CD14-positive monocyte (primary cell): ENCODE measurements around the gene PRRC2A. TPM values are rescaled to one million over a fixed set of nuclear protein-coding genes. Genes with fewer than 3 reads are reported as not detected.

Source experiments
- DNase-seq, 3 donors: peaks; one replicate each; pipeline ENCODE4 v3.0.0-alpha.2; 2011 to 2022
- H2AFZ ChIP-seq: 2 replicates; pipeline ENCODE4 v1.6.0; 2012; ENCODE audit warnings: mild to moderate bottlenecking, low read depth, low read length, inconsistent platforms; ENCODE audit not compliant: insufficient read depth, poor library complexity, severe bottlenecking
- H3K27ac ChIP-seq, 2 donors: 1 replicate in 1 of 2; 2 replicates in 1 of 2; pipeline ENCODE4 v1.5.1; 2012 to 2013; ENCODE audit warnings: low read length in 2 of 2, control low read depth in 1 of 2, inconsistent platforms in 1 of 2, low read depth in 1 of 2, mild to moderate bottlenecking in 1 of 2
- H3K27me3 ChIP-seq, 2 donors: one replicate each; pipeline versions ENCODE4 v1.6.0 to v1.6.1; 2011 to 2013; ENCODE audit warnings: low read length in 2 of 2; ENCODE audit not compliant: control insufficient read depth in 2 of 2, insufficient read depth in 2 of 2
- H3K36me3 ChIP-seq, 2 donors: replicated peaks in 1 of 2; 1 replicate in 1 of 2; 2 replicates in 1 of 2; pipeline versions ENCODE4 v1.5.1 to v1.6.1; 2012 to 2013; ENCODE audit warnings: low read length in 2 of 2, control low read depth in 1 of 2, inconsistent platforms in 1 of 2, mild to moderate bottlenecking in 1 of 2; ENCODE audit not compliant: insufficient read depth in 2 of 2, control insufficient read depth in 1 of 2
- H3K4me1 ChIP-seq, 2 donors: 1 replicate in 1 of 2; 2 replicates in 1 of 2; pipeline versions ENCODE4 v1.5.1 to v1.6.1; 2012 to 2013; ENCODE audit warnings: low read length in 2 of 2, control low read depth in 1 of 2, inconsistent platforms in 1 of 2, mild to moderate bottlenecking in 1 of 2, moderate library complexity in 1 of 2; ENCODE audit not compliant: insufficient read depth in 2 of 2, control insufficient read depth in 1 of 2
- H3K4me2 ChIP-seq: replicated peaks from 2 replicates; pipeline ENCODE3; 2012; ENCODE audit warnings: low read length, moderate library complexity, mild to moderate bottlenecking; ENCODE audit not compliant: poor library complexity, severe bottlenecking; ENCODE audit errors: extremely low read depth
- H3K4me3 ChIP-seq, 3 experiments: fragments of 200-600 bp in 1 of 3; sonication (generic) in 1 of 3; replicated peaks in 1 of 3; 1 replicate in 2 of 3; 2 replicates in 1 of 3; pipeline ENCODE4 v1.5.1; 2011 to 2013; ENCODE audit warnings: low read length in 3 of 3, mild to moderate bottlenecking in 3 of 3, control low read depth in 2 of 3, low read depth in 2 of 3, inconsistent platforms in 1 of 3, moderate library complexity in 1 of 3
- H3K79me2 ChIP-seq: 2 replicates; pipeline ENCODE4 v1.6.0; 2012; ENCODE audit warnings: mild to moderate bottlenecking, control low read depth, inconsistent platforms, low read length, moderate library complexity; ENCODE audit not compliant: insufficient read depth
- H3K9ac ChIP-seq: 2 replicates; pipeline ENCODE4 v1.6.0; 2017; ENCODE audit warnings: low read length, mild to moderate bottlenecking; ENCODE audit not compliant: insufficient read depth, poor library complexity, severe bottlenecking
- H3K9me3 ChIP-seq, 2 donors: replicated peaks in 1 of 2; 1 replicate in 1 of 2; 2 replicates in 1 of 2; pipeline versions ENCODE4 v1.5.1 to v1.6.1; 2012 to 2013; ENCODE audit warnings: low read length in 2 of 2, control low read depth in 1 of 2; ENCODE audit not compliant: control insufficient read depth in 1 of 2, insufficient read depth in 1 of 2
- H4K20me1 ChIP-seq: 2 replicates; pipeline ENCODE4 v1.6.0; 2012; ENCODE audit warnings: mild to moderate bottlenecking, low read length, control low read depth, moderate library complexity; ENCODE audit not compliant: insufficient read depth
- H3K27ac Mint-ChIP-seq, 7 donors: one replicate each; pipeline ENCODE4 v1.8.0; 2020; ENCODE audit warnings: mild to moderate bottlenecking in 7 of 7, mixed read lengths in 7 of 7, moderate library complexity in 6 of 7, inconsistent platforms in 2 of 7
- H3K27me3 Mint-ChIP-seq, 3 donors: one replicate each; pipeline ENCODE4 v1.8.0; 2021 to 2022; ENCODE audit warnings: low read depth in 3 of 3, mild to moderate bottlenecking in 3 of 3, mixed read lengths in 3 of 3, moderate library complexity in 3 of 3, inconsistent platforms in 1 of 3
- H3K36me3 Mint-ChIP-seq, 2 donors: one replicate each; pipeline ENCODE4 v1.8.0; 2020; ENCODE audit warnings: mixed read lengths in 2 of 2, inconsistent platforms in 1 of 2, mild to moderate bottlenecking in 1 of 2
- H3K4me1 Mint-ChIP-seq: one replicate; pipeline ENCODE4 v1.8.0; 2020; ENCODE audit warnings: mild to moderate bottlenecking, mixed read lengths
- H3K4me3 Mint-ChIP-seq, 2 donors: one replicate each; pipeline ENCODE4 v1.8.0; 2020; ENCODE audit warnings: mild to moderate bottlenecking in 2 of 2, mixed read lengths in 2 of 2, moderate library complexity in 1 of 2
- H3K9me3 Mint-ChIP-seq, 7 donors: one replicate each; pipeline ENCODE4 v1.8.0; 2020 to 2022; ENCODE audit warnings: mixed read lengths in 7 of 7, mild to moderate bottlenecking in 6 of 7, moderate library complexity in 6 of 7, inconsistent platforms in 2 of 7
- whole genome bisulfite sequencing: methylation state at CpG from one replicate; pipeline ENCODE4 v1.1.5; 2013; ENCODE audit warnings: missing lambda C conversion rate; ENCODE audit not compliant: insufficient coverage; 5-methylcytosine and 5-hydroxymethylcytosine counted together
- intact Hi-C, 2 donors: fragments of 100-400 bp; cut with micrococcal nuclease; formaldehyde crosslinking; loops; one replicate each; pipeline versions ENCODE4 v1.15.0 to v1.15.1; 2023
- polyA plus RNA-seq, 3 donors: library from polyadenylated mRNA; depleted of rRNA in 1 of 3; unstranded in 2 of 3; stranded (reverse) in 1 of 3; fragments of 300-500 nt in 2 of 3; fragments of >200 nt in 1 of 3; fragmentation: Illumina TruSeq in 2 of 3; gene quantifications; 1 replicate in 2 of 3; 2 replicates in 1 of 3; pipeline ENCODE4 v1.2.3, GENCODE V29; 2012 to 2021
- TF ChIP-seq, protein P1 (sequence below): fragments of 200-600 bp; IDR thresholded peaks from one replicate; pipeline ENCODE4 v1.8.0; 2022; ENCODE audit warnings: antibody characterized with exemption, mild to moderate bottlenecking

PRRC2A gene
- polyA plus RNA-seq, 3 donors = 1.2 to 76.7 (median 2.3) TPM

DNA sequence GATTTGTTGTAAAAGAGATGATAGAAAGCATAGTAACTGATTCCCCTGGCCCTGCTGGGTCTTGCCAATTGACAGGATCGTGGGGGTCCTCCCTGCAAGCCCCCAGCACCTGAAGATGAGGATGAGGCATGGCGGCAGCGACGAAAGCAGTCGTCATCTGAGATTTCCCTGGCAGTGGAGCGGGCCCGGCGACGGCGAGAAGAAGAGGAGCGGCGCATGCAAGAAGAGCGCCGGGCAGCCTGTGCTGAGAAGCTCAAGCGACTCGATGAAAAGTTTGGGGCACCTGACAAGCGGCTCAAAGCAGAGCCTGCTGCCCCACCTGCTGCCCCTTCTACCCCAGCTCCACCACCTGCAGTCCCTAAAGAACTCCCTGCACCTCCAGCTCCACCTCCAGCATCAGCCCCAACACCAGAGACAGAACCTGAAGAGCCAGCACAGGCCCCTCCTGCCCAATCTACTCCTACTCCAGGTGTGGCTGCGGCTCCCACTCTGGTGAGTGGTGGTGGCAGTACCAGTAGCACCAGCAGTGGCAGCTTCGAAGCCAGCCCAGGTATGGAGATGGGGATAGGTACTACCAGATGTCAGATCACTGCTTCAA, 7.3 kb downstream of the PRRC2A start:
- H4K20me1 ChIP-seq = peaks cover 73% of the 10 kb centered on the region
- no peaks in the 10 kb centered on the region for H3K27me3 ChIP-seq
- H2AFZ ChIP-seq = no peak overlapping the region
- peaks cover 73% of the 10 kb centered on the region for H3K79me2 ChIP-seq
- H3K4me3 ChIP-seq = no peak overlapping the region
- Mint-ChIP-seq H3K36me3 (peaks cover 91 to 98% of the 10 kb centered on the region in 2 donors), H3K9me3 (no peaks in the 10 kb centered on the region), H3K4me3 (no peak overlapping the region), H3K27me3 (peaks cover 0 to 3% (median 0%) of the 10 kb centered on the region in 3 donors), H3K4me1 (peaks cover 4% of the 10 kb centered on the region), H3K27ac (peak overlapping the region in 2 of 7 donors; percentile 66 to 81)
- DNase-seq = no peak
- H3K9ac ChIP-seq = no peak overlapping the region
- H3K27ac ChIP-seq = peak overlapping the region in 1 of 2 donors; percentile 20
- intact Hi-C loops = no loop called here
- H3K9me3 ChIP-seq = no peaks in the 10 kb centered on the region
- peaks cover 90 to 98% of the 10 kb centered on the region in 2 donors for H3K36me3 ChIP-seq
- H3K4me1 ChIP-seq = peaks cover 4 to 5% of the 10 kb centered on the region in 2 donors
- TF ChIP-seq, protein P1, sequence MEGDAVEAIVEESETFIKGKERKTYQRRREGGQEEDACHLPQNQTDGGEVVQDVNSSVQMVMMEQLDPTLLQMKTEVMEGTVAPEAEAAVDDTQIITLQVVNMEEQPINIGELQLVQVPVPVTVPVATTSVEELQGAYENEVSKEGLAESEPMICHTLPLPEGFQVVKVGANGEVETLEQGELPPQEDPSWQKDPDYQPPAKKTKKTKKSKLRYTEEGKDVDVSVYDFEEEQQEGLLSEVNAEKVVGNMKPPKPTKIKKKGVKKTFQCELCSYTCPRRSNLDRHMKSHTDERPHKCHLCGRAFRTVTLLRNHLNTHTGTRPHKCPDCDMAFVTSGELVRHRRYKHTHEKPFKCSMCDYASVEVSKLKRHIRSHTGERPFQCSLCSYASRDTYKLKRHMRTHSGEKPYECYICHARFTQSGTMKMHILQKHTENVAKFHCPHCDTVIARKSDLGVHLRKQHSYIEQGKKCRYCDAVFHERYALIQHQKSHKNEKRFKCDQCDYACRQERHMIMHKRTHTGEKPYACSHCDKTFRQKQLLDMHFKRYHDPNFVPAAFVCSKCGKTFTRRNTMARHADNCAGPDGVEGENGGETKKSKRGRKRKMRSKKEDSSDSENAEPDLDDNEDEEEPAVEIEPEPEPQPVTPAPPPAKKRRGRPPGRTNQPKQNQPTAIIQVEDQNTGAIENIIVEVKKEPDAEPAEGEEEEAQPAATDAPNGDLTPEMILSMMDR = no peak
- WGBS = 98% methylated on average over 14 of the region's 19 CpGs
- no peak overlapping the region for H3K4me2 ChIP-seq

DNA sequence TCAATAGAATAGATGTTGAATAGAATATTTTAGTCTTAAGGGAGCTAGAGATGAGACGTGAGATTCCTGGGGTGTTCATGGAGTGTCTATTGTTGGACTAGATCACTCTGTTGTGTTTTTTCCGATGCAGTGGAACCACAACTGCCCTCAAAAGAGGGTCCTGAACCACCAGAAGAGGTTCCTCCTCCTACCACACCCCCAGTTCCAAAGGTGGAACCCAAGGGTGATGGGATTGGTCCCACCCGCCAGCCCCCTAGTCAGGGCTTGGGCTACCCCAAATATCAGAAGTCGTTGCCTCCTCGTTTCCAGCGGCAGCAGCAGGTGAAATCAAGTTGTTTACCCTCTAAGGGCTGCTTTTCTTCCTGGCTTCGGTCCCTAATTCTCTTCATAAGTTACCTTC, 8.5 kb downstream of the PRRC2A start:
- no peak overlapping the region for H2AFZ ChIP-seq
- H3K36me3 ChIP-seq = peaks cover 97 to 100% of the 10 kb centered on the region in 2 donors
- intact Hi-C loops = no loop called here
- no peak for DNase-seq
- H3K4me3 Mint-ChIP-seq = no peak overlapping the region
- H3K27me3 ChIP-seq = no peaks in the 10 kb centered on the region
- H3K27me3 Mint-ChIP-seq = peaks cover 0 to 3% (median 0%) of the 10 kb centered on the region in 3 donors
- 96% methylated on average over 5 of the region's 7 CpGs for WGBS
- H3K27ac ChIP-seq = no peak overlapping the region
- no peaks in the 10 kb centered on the region for H3K9me3 Mint-ChIP-seq
- H4K20me1 ChIP-seq = peaks cover 76% of the 10 kb centered on the region
- no peak overlapping the region for H3K9ac ChIP-seq
- H3K4me1 Mint-ChIP-seq = no peaks in the 10 kb centered on the region
- TF ChIP-seq, protein P1 = no peak
- no peaks in the 10 kb centered on the region for H3K4me1 ChIP-seq
- H3K4me2 ChIP-seq = no peak overlapping the region
- no peak overlapping the region for H3K4me3 ChIP-seq
- H3K9me3 ChIP-seq = no peaks in the 10 kb centered on the region
- peaks cover 96 to 100% of the 10 kb centered on the region in 2 donors for H3K36me3 Mint-ChIP-seq
- peaks cover 64% of the 10 kb centered on the region for H3K79me2 ChIP-seq
- peak overlapping the region in 1 of 7 donors; percentile 46 for H3K27ac Mint-ChIP-seq
